Motor neuron (in vitro differentiated cells): Measurements from ENCODE around the gene LRRK2. TPM values are rescaled to one million over a fixed set of nuclear protein-coding genes. Genes with fewer than 3 reads are reported as not detected.
A peak's percentile ranks its signal among the peaks of the same experiment; 100 is the strongest.

Experiments used
- ATAC-seq, 8 experiments: fragments of 200-7000 bp; cut with Tn5 transposase; replicated peaks in 6 of 8; 2 replicates each; pipeline ENCODE4 v1.8.0; 2021; ENCODE audit warnings: mild to moderate bottlenecking in 8 of 8, moderate library complexity in 8 of 8
- H3K27ac ChIP-seq, 2 donors: fragments of 250-450 bp; sonication (Bioruptor Pico); 2 replicates each; pipeline ENCODE4 v1.9.0; 2021; ENCODE audit warnings: antibody characterized with exemption in 2 of 2, mild to moderate bottlenecking in 2 of 2, moderate library complexity in 1 of 2
- H3K4me1 ChIP-seq, 2 donors: fragments of 250-450 bp; sonication (Bioruptor Pico); replicated peaks in 1 of 2; 2 replicates each; pipeline ENCODE4 v1.6.1; 2021; ENCODE audit warnings: antibody characterized with exemption in 2 of 2, mild to moderate bottlenecking in 2 of 2, moderate library complexity in 1 of 2
- H3K4me3 ChIP-seq, 5 donors: fragments of 250-450 bp; sonication (Bioruptor Pico); 2 replicates each; pipeline ENCODE4 v1.9.0; 2021; ENCODE audit warnings: antibody characterized with exemption in 5 of 5, mild to moderate bottlenecking in 5 of 5, moderate library complexity in 4 of 5
- WGBS, 10 experiments: fragments of 450-650 bp; shearing (Covaris generic); methylation state at CpG; one replicate each; pipeline ENCODE4 v1.0.0; 2022; 5-methylcytosine and 5-hydroxymethylcytosine counted together
- in situ Hi-C, 9 experiments: fragments of 400-800 bp; cut with MboI; loops; one replicate each; pipeline ENCODE4 v1.15.0; 2021; ENCODE audit warnings: low sequenced_read_pairs in 9 of 9, low pct_unique_long_range_greater_than_20kb in 2 of 9; ENCODE audit not compliant: unreplicated experiment in 9 of 9
- total RNA-seq, 8 experiments: library from RNA; unstranded; fragments of 300-600 nt; gene quantifications; 2 replicates each; pipeline versions ENCODE4 v1.2.3 to v1.2.4, GENCODE V29; 2022

Gene LRRK2
- total RNA-seq, 8 experiments from 2014 or later = 0.17 to 3.4 (median 0.57) TPM; not detected in 1

DNA sequence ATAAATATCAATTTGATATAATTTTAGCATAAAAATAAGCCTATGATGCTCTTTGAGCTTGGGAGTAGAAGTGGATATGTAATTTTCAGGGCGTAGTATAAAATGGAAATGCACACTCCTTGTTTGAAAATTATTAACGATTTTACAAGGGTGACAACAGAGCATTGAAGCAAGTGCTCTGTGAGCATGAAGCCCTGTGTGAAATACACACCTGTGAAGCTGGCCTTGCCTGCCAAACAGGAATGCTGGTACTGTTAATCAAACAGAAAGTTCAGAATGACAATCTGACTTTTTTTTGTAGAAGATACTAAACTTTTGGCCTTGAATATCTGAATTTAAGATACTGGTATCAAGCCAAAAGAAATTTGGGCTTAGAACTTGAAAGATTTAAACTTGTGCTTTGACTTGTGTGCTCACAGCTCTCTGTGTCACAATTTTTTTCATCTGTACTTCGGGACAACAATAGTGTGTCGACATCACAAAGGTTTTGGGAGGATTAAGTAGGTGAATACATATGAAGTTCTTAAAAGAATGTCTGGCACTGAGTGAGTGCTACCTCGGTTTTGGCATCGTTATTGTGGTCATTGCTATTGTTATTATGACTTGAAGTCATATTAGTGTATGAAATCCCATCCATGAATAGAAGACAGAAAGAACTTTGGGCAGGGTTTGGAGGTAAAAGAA, 47.3 kb downstream of the LRRK2 start:
- Histone ChIP-seq H3K4me3 (no peak overlapping the region), H3K27ac (no peak overlapping the region), H3K4me1 (no peaks in the 10 kb centered on the region)
- in situ Hi-C loops = no loop called here
- 19 to 89% (median 57%) methylated on average over 1 to 6 of the region's 6 CpGs for WGBS, 10 experiments
- ATAC-seq = peak in 1 of 8 experiments; percentile 28

DNA sequence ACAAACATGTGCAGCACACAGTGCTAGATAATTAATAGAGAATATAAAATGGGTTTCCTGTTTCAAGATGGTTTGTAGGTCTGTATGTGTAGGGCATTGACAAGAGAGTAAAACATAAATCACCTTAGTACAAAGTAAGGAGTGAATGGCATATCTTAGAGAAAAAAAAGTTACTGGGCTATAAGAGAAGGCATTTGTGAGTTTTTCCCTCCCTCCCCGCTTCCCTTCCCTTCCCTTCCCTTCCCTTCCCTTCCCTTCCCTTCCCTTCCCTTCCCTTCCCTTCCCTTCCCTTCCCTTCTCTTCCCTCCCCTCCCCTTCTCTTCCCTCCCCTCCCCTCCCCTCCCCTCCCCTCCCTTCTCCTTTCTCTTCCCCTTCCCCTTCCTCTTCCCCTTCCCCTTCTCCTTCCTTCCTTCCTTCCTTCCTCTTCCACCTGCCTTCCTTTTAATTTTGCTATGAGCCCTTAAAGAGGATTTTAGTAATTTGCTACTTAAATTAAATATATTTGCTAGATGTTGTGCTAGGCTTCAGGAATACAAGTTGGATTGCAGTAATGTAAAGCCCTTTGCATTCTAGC, 57.1 kb downstream of the LRRK2 start:
- ATAC-seq = no peak
- WGBS, 10 experiments = 100% methylated on average over 1 of the region's 1 CpG; no CpG with 5 or more reads in 9 of the 10 experiments
- no peak overlapping the region for H3K4me3 ChIP-seq

GRCh38 chr12:40286583-40286982, 61.8 kb downstream of the LRRK2 start:
- ATAC-seq = no peak

More for the DNA sequence above, 57.1 kb downstream of the LRRK2 start:
- Histone ChIP-seq H3K27ac (no peak overlapping the region), H3K4me1 (no peaks in the 10 kb centered on the region)
- in situ Hi-C loops = no loop called here

GRCh38 chr12:40287369-40287975, 62.7 kb downstream of the LRRK2 start:
- Histone ChIP-seq H3K27ac (no peak overlapping the region), H3K4me1 (no peaks in the 10 kb centered on the region), H3K4me3 (no peak overlapping the region)
- no peak for ATAC-seq
- WGBS, 10 experiments = 67 to 100% (median 87%) methylated on average over 1 to 7 of the region's 7 CpGs
- in situ Hi-C loops = no loop called here

More at GRCh38 chr12:40286583-40286982, 61.8 kb downstream of the LRRK2 start:
- in situ Hi-C loops = no loop called here
- Histone ChIP-seq H3K4me1 (no peaks in the 10 kb centered on the region), H3K4me3 (no peak overlapping the region), H3K27ac (no peak overlapping the region)

- 25 to 100% (median 78%) methylated on average over 2 to 3 of the region's 3 CpGs for WGBS, 10 experiments
- H3K4me1 ChIP-seq = no peaks in the 10 kb centered on the region
- H3K27ac ChIP-seq = no peak overlapping the region
- ATAC-seq = no peak
- H3K4me3 ChIP-seq = no peak overlapping the region
- in situ Hi-C loops = no loop called here
Measured at GRCh38 chr12:40292788-40293429, 68.1 kb downstream of the LRRK2 start.

DNA sequence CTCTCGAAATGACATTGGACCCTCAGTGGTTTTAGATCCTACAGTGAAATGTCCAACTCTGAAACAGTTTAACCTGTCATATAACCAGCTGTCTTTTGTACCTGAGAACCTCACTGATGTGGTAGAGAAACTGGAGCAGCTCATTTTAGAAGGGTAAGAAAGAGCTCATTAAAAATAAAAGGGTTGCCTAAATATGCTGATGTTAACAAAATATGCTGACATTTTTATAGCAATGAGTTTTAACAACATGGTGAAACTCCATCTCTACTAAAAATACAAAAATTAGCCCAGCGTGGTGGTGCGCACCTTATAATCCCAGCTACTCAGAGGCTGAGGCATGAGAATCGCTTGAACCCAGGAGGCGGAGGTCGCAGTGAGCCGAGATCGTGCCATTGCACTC, 73.5 kb downstream of the LRRK2 start:
- in situ Hi-C loops = no loop called here
- Histone ChIP-seq H3K4me3 (no peak overlapping the region), H3K4me1 (no peaks in the 10 kb centered on the region), H3K27ac (no peak overlapping the region)
- no peak for ATAC-seq
- 57 to 100% (median 80%) methylated on average over 1 to 8 of the region's 8 CpGs; no CpG with 5 or more reads in 1 of the 10 experiments for WGBS, 10 experiments

DNA sequence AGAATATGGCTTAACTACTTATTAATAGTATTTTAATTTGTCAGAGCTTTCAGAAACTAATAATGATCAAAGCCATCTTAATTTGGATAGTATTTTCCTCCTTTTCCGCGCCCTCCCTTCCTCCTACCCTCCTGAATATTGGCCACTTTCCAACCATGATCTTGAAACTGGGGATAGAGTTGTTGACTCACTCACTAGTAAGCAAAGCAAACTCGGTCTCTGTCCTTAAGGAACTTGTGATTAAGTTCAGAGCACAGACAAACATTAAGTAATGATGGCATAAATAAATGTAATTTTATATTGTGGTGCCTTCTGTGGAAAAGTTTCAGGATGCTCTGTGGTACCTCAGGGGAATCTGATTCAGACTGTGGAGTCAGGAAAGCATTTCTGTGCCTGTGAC, 75.7 kb downstream of the LRRK2 start:
- in situ Hi-C loops = loop anchor here in 3 of 9 experiments (25.0 kb wide), 2 partner anchors 112 to 538 kb away; no protein-coding TSS in a partner anchor
- no peak for ATAC-seq
- Histone ChIP-seq H3K4me1 (no peaks in the 10 kb centered on the region), H3K27ac (no peak overlapping the region), H3K4me3 (no peak overlapping the region)
- WGBS, 10 experiments = 61 to 100% (median 83%) methylated on average over 1 to 3 of the region's 3 CpGs; no CpG with 5 or more reads in 1 of the 10 experiments

- 57 to 91% (median 79%) methylated on average over 4 to 6 of the region's 6 CpGs for WGBS, 10 experiments
- H3K4me1 ChIP-seq = no peaks in the 10 kb centered on the region
- ATAC-seq = no peak
- in situ Hi-C loops = loop anchor here in 3 of 9 experiments (25.0 kb wide), 2 partner anchors 103 to 547 kb away; no protein-coding TSS in a partner anchor
- no peak overlapping the region for H3K27ac ChIP-seq
- H3K4me3 ChIP-seq = no peak overlapping the region
Measured at GRCh38 chr12:40309001-40309400, 84.2 kb downstream of the LRRK2 start.

DNA sequence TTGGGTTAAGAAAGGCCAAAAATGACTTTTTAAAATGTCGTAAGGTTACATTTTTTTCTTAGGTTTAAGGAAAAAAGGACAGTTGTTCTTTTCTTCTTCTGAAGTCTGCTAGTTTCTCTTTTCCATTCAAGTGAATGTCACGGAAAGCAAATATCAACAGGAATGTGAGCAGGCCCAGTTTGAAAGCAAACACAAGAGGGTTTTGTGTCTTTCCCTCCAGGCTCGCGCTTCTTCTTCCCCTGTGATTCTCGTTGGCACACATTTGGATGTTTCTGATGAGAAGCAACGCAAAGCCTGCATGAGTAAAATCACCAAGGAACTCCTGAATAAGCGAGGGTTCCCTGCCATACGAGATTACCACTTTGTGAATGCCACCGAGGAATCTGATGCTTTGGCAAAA, 85.4 kb downstream of the LRRK2 start:
- H3K27ac ChIP-seq = no peak overlapping the region
- 70 to 100% (median 83%) methylated on average over 1 to 9 of the region's 9 CpGs for WGBS, 10 experiments
- no peaks in the 10 kb centered on the region for H3K4me1 ChIP-seq
- ATAC-seq = peak in 1 of 8 experiments; percentile 85
- in situ Hi-C loops = loop anchor here in 3 of 9 experiments (10.0 to 25.0 kb wide), 3 partner anchors 102 to 548 kb away; no protein-coding TSS in a partner anchor
- H3K4me3 ChIP-seq = no peak overlapping the region

GRCh38 chr12:40312196-40312595, 87.4 kb downstream of the LRRK2 start:
- H3K27ac ChIP-seq = no peak overlapping the region
- no peak for ATAC-seq
- no peaks in the 10 kb centered on the region for H3K4me1 ChIP-seq
- H3K4me3 ChIP-seq = no peak overlapping the region
- in situ Hi-C loops = loop anchor here in 3 of 9 experiments (10.0 to 25.0 kb wide), 3 partner anchors 100 to 550 kb away; no protein-coding TSS in a partner anchor

DNA sequence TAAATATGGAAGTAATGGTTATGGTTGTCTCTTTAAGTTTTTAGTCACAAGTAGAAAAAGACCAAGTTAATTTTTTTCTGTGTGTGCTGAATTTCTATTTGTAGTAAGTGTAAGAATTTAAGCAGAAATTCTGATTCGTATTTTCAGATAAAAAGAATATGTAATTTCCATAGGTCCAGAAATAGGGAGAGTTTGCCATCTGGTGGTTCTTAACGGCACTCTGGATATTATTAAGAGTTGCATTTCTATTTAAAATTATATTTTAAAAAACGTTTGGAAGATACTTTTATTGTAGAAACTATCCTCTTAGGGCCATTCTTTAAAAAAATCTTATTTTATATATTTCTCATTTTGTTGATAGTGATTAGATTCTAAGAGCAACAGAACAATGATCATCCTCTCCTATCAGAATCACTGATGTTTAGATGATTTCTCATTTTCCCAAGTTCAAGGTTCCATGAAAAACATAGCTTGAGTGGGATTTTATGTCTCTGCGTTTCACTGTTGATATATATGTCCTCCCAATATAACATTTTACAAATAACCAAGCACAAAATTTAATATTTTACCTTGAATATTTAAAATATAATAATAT, 88.3 kb downstream of the LRRK2 start:
- no peak for ATAC-seq
- Histone ChIP-seq H3K4me1 (no peaks in the 10 kb centered on the region), H3K27ac (no peak overlapping the region), H3K4me3 (no peak overlapping the region)
- in situ Hi-C loops = loop anchor here in 3 of 9 experiments (10.0 to 25.0 kb wide), 3 partner anchors 99 to 551 kb away; no protein-coding TSS in a partner anchor
- 0 to 55% (median 38%) methylated on average over 2 to 4 of the region's 4 CpGs for WGBS, 10 experiments

GRCh38 chr12:40313928-40314327, 89.1 kb downstream of the LRRK2 start:
- ATAC-seq = no peak
- Histone ChIP-seq H3K4me1 (no peaks in the 10 kb centered on the region), H3K27ac (no peak overlapping the region), H3K4me3 (no peak overlapping the region)
- WGBS, 10 experiments = 71 to 99% (median 89%) methylated on average over 5 to 10 of the region's 10 CpGs
- in situ Hi-C loops = loop anchor here in 3 of 9 experiments (10.0 to 25.0 kb wide), 3 partner anchors 98 to 552 kb away; no protein-coding TSS in a partner anchor

GRCh38 chr12:40314927-40315326, 90.1 kb downstream of the LRRK2 start:
- no peaks in the 10 kb centered on the region for H3K4me1 ChIP-seq
- H3K27ac ChIP-seq = no peak overlapping the region
- no peak overlapping the region for H3K4me3 ChIP-seq
- in situ Hi-C loops = loop anchor here in 3 of 9 experiments (10.0 to 25.0 kb wide), 3 partner anchors 97 to 553 kb away; no protein-coding TSS in a partner anchor
- no peak for ATAC-seq
